ENCODE data around the gene INPP5A. TPM values are rescaled to one million over a fixed set of nuclear protein-coding genes. Genes with fewer than 3 reads are reported as not detected.
"Not testable (repeated sequence)": the region's sequence is repeated elsewhere in the genome, so short reads cannot be mapped to it uniquely, and the experiment has no call there.

INPP5A gene
- total and polyA plus RNA-seq, 10 donors, result 11.1 to 41.3 (median 30.8) TPM

DNA sequence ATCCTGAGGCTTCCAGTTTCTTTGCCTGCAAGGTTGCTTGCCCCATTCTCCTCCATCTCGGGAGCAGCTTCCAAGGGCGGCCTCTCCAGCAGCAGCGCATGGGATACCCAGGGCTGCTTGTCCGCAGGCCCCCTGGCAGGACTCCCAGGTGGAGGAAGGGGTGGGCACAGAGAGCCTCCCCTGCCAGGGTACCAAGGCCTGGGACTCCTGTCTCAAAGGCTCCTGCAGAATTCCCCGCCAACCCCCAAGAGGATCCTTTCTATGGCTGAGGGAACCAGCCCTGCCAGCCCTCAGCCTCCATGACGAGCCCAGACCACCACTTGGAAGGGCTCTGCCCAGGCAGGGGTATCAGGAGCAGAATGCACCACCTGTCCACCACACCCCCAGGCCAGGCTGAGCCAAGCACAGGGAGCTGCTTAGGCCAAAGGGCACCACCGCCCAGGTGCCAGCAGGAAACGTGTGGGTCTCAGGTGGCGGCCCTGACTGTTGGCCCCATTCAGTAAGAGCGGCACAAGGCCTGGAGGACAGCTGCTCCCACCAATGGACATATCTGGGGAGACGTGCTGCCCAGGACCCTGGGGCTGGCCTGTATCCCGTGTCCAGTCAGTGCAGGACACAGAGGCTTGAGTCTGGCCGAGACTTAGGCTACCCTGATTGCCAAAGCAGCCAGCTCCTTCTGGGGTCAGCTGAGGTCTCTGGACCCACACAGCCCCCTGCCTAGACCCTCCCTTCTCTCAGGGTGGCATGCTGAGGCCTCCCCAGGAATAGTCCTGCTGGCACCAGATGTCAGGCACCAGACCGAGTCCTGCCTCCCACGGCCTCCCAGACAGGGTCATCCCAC, 33.8 kb upstream of the INPP5A start:
- TF ChIP-seq, protein P1, sequence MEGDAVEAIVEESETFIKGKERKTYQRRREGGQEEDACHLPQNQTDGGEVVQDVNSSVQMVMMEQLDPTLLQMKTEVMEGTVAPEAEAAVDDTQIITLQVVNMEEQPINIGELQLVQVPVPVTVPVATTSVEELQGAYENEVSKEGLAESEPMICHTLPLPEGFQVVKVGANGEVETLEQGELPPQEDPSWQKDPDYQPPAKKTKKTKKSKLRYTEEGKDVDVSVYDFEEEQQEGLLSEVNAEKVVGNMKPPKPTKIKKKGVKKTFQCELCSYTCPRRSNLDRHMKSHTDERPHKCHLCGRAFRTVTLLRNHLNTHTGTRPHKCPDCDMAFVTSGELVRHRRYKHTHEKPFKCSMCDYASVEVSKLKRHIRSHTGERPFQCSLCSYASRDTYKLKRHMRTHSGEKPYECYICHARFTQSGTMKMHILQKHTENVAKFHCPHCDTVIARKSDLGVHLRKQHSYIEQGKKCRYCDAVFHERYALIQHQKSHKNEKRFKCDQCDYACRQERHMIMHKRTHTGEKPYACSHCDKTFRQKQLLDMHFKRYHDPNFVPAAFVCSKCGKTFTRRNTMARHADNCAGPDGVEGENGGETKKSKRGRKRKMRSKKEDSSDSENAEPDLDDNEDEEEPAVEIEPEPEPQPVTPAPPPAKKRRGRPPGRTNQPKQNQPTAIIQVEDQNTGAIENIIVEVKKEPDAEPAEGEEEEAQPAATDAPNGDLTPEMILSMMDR (IDR thresholded peaks at IDR 0.05 in 8 of 11, conservative IDR thresholded peaks at IDR 0.05 in 3 of 11), result no peak
- peak in 2 of 3 donors; percentile 26 to 45 for TF ChIP-seq POLR2AphosphoS5 (IDR thresholded peaks at IDR 0.05)

DNA sequence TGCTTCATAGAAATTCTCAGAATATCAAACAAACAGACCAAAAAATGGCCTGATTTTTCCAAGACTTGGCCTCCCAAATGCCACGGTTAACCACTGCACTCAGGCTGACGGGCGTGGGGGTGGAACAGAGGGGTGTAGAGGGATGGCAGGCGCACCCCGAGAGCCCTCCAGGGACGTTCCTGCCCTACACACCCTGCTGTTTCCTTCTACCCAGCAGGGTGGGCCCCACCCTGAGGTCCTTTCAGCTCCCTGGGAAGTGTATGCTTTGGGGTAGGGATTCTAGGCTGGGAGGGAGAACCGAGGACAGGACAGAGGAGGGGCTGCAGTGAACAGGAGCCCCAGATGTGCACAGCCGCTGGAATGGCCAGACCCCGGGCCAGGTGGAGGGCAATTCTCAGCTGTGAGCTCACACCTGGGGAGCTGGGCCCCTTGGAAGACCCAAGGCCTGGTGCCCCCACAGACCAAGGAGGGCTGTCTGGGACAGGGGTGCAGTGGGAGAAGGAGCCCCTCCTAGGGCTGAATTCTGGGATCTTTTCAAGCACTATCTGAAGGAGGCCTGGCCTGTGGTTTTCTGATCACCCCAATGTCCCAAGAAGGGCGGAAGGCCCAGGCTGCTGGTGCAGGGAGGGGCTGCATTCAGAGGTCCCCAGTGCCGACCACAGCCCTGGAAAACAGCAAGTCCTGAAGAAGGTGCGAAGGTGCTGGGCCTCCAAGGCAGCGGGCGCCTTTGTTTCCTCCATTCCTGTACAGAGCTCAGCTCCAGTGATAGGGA, 32.9 kb upstream of the INPP5A start:
- peak; percentile 42 for DNase-seq
- Histone ChIP-seq H3K9me3 (no peaks in the 10 kb centered on the region), H3K36me3 (no peaks in the 10 kb centered on the region), H3K27me3 (replicated peaks in 1 of 7) (peaks cover 0 to 6% (median 0%) of the 10 kb centered on the region in 7 donors), H3K27ac (peak overlapping the region in 3 of 8 donors; percentile 8 to 60 (median 50)), H3K4me1 (peaks cover 0 to 23% (median 9%) of the 10 kb centered on the region in 6 donors), H3K4me3 (no peak overlapping the region)
- intact Hi-C loops (cut with DNase I; ENCODE audit: low total_unique reads), result no loop called here
- TF ChIP-seq, protein P1 (IDR thresholded peaks at IDR 0.05 in 8 of 11, conservative IDR thresholded peaks at IDR 0.05 in 3 of 11), result no peak
- TF ChIP-seq POLR2A (IDR thresholded peaks at IDR 0.05) (no peak), POLR2AphosphoS5 (IDR thresholded peaks at IDR 0.05) (no peak)
- WGBS, 5 donors, result 59 to 90% (median 89%) methylated on average over 9 to 14 of the region's 14 CpGs

More for the DNA sequence above, 33.8 kb upstream of the INPP5A start:
- Histone ChIP-seq H3K4me1 (peaks cover 0 to 19% (median 7%) of the 10 kb centered on the region in 6 donors), H3K27ac (peak overlapping the region in 2 of 8 donors; percentile 4 to 60), H3K4me3 (no peak overlapping the region), H3K9me3 (no peaks in the 10 kb centered on the region), H3K36me3 (no peaks in the 10 kb centered on the region), H3K27me3 (replicated peaks in 1 of 7) (peaks cover 0 to 7% (median 0%) of the 10 kb centered on the region in 7 donors)
- intact Hi-C loops (cut with DNase I; ENCODE audit: low total_unique reads), result no loop called here
- WGBS, 5 donors, result 73 to 88% (median 86%) methylated on average over 8 to 15 of the region's 15 CpGs
- peak; percentile 54 for DNase-seq

DNA sequence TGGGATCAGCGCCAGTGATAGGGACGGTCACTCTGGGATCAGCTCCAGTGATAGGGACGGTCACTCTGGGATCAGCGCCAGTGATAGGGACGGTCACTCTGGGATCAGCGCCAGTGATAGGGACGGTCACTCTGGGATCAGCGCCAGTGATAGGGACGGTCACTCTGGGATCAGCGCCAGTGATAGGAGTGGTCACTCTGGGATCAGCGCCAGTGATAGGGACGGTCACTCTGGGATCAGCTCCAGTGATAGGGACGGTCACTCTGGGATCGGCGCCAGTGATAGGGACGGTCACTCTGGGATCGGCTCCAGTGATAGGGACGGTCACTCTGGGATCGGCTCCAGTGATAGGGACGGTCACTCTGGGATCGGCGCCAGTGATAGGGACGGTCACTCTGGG, 32.0 kb upstream of the INPP5A start:
- WGBS, 5 donors, result 59 to 78% (median 72%) methylated on average over 10 to 14 of the region's 23 CpGs
- H3K27me3 ChIP-seq (replicated peaks in 1 of 7); H3K9me3 ChIP-seq; H3K36me3 ChIP-seq; intact Hi-C loops (cut with DNase I; ENCODE audit: low total_unique reads); H3K27ac ChIP-seq; H3K4me3 ChIP-seq: not testable (repeated sequence)
- peaks cover 0 to 23% (median 9%) of the 10 kb centered on the region in 6 donors for H3K4me1 ChIP-seq
- peak; percentile 32 for DNase-seq

DNA sequence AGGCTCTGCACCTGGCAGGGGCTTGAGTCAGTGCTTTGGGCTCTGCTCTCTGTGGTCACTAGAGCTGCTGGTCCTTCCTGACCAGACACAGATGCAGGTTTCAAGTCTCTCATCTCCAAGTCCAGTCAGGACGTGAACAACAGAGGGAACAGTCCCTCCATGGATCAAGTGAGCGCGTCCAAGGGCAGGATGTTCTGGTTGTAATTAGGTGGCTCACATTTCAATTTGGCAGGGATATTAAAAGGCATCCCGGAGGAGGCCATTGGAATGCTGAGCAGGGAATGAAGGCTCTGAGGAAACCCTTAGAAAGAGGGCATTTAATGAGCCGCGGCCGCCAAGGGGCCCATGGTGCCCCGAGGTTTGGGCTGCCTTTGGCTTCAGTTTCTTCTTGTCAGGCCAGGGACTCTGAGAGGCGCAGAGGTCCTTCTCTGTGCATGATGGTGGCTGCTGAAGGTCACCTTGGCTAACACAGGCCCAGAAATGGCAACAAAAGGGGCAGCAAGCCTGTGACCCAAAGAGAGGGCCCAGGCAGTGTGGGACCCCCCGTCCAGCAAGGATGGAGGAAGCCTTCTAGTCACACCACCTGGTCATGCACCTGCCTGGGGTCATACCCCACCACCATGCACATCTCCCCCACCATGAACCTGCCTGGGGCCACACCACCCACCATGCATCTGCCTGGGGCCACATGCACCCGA, 30.7 kb upstream of the INPP5A start:
- peak; percentile 56 for DNase-seq
- no peak overlapping the region for H3K4me3 ChIP-seq
- no peaks in the 10 kb centered on the region for H3K9me3 ChIP-seq
- intact Hi-C loops (cut with DNase I; ENCODE audit: low total_unique reads), result no loop called here
- H3K4me1 ChIP-seq, result peaks cover 0 to 23% (median 9%) of the 10 kb centered on the region in 6 donors
- H3K27ac ChIP-seq, result peak overlapping the region in 4 of 8 donors; percentile 17 to 51 (median 36)
- H3K27me3 ChIP-seq (replicated peaks in 1 of 7), result peaks cover 0 to 6% (median 0%) of the 10 kb centered on the region in 7 donors
- H3K36me3 ChIP-seq, result no peaks in the 10 kb centered on the region
- 75 to 82% (median 79%) methylated on average over 9 to 11 of the region's 11 CpGs for WGBS, 5 donors
- TF ChIP-seq POLR2AphosphoS5 (IDR thresholded peaks at IDR 0.05) (peak in 1 of 3 donors; percentile 38), POLR2A (IDR thresholded peaks at IDR 0.05) (no peak)
- TF ChIP-seq, protein P1 (IDR thresholded peaks at IDR 0.05 in 8 of 11, conservative IDR thresholded peaks at IDR 0.05 in 3 of 11), result no peak
